Parathyroid adenoma (tissue), 2 donors: ENCODE data around the gene PTMA.

ENCODE experiments used
- H2AFZ ChIP-seq: fragments of 300-600 bp; sonication (generic); one replicate; pipeline ENCODE4 v1.7.0; 2017; ENCODE audit warnings: antibody characterized with exemption, mild to moderate bottlenecking
- H3K27ac ChIP-seq: fragments of 300-600 bp; sonication (generic); one replicate; pipeline ENCODE4 v1.7.0; 2017
- H3K27me3 ChIP-seq: fragments of 300-600 bp; sonication (generic); one replicate; pipeline ENCODE4 v1.7.0; 2017; ENCODE audit warnings: low read length; ENCODE audit not compliant: control insufficient read depth, insufficient read depth
- H3K36me3 ChIP-seq: fragments of 300-600 bp; sonication (generic); one replicate; pipeline ENCODE4 v1.7.0; 2017; ENCODE audit warnings: low read length; ENCODE audit not compliant: control insufficient read depth, insufficient read depth
- H3K4me1 ChIP-seq: fragments of 300-600 bp; sonication (generic); one replicate; pipeline ENCODE4 v1.7.0; 2017; ENCODE audit warnings: control low read depth
- H3K4me2 ChIP-seq: fragments of 300-600 bp; sonication (generic); one replicate; pipeline ENCODE4 v1.7.0; 2017; ENCODE audit warnings: low read length
- H3K4me3 ChIP-seq: fragments of 300-600 bp; sonication (generic); one replicate; pipeline ENCODE4 v1.7.0; 2017; ENCODE audit warnings: low read depth, low read length
- H3K79me2 ChIP-seq: fragments of 300-600 bp; sonication (generic); one replicate; pipeline ENCODE4 v1.7.0; 2017; ENCODE audit warnings: control low read depth
- H3K9ac ChIP-seq: fragments of 300-600 bp; sonication (generic); one replicate; pipeline ENCODE4 v1.7.0; 2017; ENCODE audit warnings: mild to moderate bottlenecking
- H3K9me3 ChIP-seq: fragments of 300-600 bp; sonication (generic); one replicate; pipeline ENCODE4 v1.7.0; 2017; ENCODE audit warnings: low read length; ENCODE audit not compliant: control insufficient read depth
- TF ChIP-seq, protein P1 (sequence below): fragments of 300-600 bp; sonication (generic); IDR thresholded peaks from one replicate; pipeline ENCODE4 v1.7.0; 2017; ENCODE audit warnings: antibody characterized with exemption, mild to moderate bottlenecking
- donor health status: primary hyperparathyroidism.

PTMA gene

DNA sequence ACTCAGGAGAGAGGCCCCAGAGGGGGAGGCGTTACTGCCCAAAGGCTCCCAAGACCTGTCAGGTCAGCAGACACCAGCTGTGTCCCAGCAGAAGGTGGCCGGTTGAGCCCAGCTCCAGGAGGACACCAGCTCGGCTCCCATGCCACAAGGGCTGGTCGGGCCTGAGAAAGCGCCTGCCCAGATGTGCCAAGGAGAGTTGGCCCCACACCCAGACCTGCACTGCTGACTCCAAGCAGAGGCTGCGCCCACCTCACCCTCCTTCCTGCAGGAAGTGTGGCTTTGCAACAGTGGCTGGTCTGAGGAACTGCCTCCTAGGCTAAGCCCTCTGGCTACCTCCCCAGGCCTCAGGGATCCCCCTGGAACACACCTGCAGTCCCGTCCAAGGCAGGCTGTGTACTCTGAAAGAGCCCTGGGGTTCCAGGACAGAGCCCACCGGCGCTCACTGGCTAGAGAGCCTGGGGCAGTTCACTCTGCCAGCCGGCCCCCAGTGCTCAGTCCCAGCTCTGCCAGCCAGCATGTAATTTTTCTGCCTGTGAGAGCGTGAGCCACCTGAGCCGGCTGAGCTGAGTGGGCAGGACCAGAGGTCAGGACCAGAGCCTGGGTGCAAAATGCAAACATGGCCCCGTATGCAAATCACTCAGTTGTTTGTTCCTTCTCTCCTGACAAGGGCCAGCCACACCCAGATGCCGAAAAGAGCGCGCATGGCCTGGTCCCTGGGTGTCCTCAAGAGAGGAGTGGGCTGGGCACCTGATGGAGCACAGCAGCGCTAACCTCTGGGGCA, 36.9 kb upstream of the PTMA start:
- Histone ChIP-seq H3K36me3 (no peaks in the 10 kb centered on the region), H3K4me1 (peaks cover 20% of the 10 kb centered on the region), H3K27me3 (no peaks in the 10 kb centered on the region), H3K27ac (peak overlapping the region; percentile 82), H2AFZ (peak overlapping the region; percentile 98), H3K79me2 (no peaks in the 10 kb centered on the region), H3K4me3 (no peak overlapping the region), H3K4me2 (no peak overlapping the region), H3K9ac (no peak overlapping the region), H3K9me3 (no peaks in the 10 kb centered on the region)
- TF ChIP-seq, protein P1, sequence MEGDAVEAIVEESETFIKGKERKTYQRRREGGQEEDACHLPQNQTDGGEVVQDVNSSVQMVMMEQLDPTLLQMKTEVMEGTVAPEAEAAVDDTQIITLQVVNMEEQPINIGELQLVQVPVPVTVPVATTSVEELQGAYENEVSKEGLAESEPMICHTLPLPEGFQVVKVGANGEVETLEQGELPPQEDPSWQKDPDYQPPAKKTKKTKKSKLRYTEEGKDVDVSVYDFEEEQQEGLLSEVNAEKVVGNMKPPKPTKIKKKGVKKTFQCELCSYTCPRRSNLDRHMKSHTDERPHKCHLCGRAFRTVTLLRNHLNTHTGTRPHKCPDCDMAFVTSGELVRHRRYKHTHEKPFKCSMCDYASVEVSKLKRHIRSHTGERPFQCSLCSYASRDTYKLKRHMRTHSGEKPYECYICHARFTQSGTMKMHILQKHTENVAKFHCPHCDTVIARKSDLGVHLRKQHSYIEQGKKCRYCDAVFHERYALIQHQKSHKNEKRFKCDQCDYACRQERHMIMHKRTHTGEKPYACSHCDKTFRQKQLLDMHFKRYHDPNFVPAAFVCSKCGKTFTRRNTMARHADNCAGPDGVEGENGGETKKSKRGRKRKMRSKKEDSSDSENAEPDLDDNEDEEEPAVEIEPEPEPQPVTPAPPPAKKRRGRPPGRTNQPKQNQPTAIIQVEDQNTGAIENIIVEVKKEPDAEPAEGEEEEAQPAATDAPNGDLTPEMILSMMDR = no peak

- H3K27me3 ChIP-seq = no peaks in the 10 kb centered on the region
- H3K4me2 ChIP-seq = no peak overlapping the region
- no peak overlapping the region for H2AFZ ChIP-seq
- H3K9ac ChIP-seq = no peak overlapping the region
- no peaks in the 10 kb centered on the region for H3K36me3 ChIP-seq
- H3K9me3 ChIP-seq = no peaks in the 10 kb centered on the region
- H3K4me1 ChIP-seq = peaks cover 12% of the 10 kb centered on the region
- no peaks in the 10 kb centered on the region for H3K79me2 ChIP-seq
- H3K4me3 ChIP-seq = no peak overlapping the region
- TF ChIP-seq, protein P1 = no peak
- peak overlapping the region; percentile 82 for H3K27ac ChIP-seq
Measured at GRCh38 chr2:231672617-231673347, 35.5 kb upstream of the PTMA start.

GRCh38 chr2:231673348-231673770, 35.0 kb upstream of the PTMA start:
- Histone ChIP-seq H3K79me2 (no peaks in the 10 kb centered on the region), H3K27me3 (no peaks in the 10 kb centered on the region), H3K36me3 (no peaks in the 10 kb centered on the region), H3K9ac (no peak overlapping the region), H3K27ac (peak overlapping the region; percentile 82), H2AFZ (no peak overlapping the region), H3K9me3 (no peaks in the 10 kb centered on the region), H3K4me2 (no peak overlapping the region), H3K4me3 (no peak overlapping the region), H3K4me1 (peaks cover 12% of the 10 kb centered on the region)
- TF ChIP-seq, protein P1 = no peak

GRCh38 chr2:231674587-231675338, 33.6 kb upstream of the PTMA start:
- peak overlapping the region; percentile 27 for H3K4me3 ChIP-seq

More at GRCh38 chr2:231674587-231675338, 33.6 kb upstream of the PTMA start:
- Histone ChIP-seq H2AFZ (peak overlapping the region; percentile 71), H3K36me3 (no peaks in the 10 kb centered on the region), H3K9me3 (no peaks in the 10 kb centered on the region), H3K27ac (peak overlapping the region; percentile 54), H3K4me2 (peak overlapping the region; percentile 1), H3K4me1 (peaks cover 12% of the 10 kb centered on the region), H3K9ac (no peak overlapping the region), H3K27me3 (no peaks in the 10 kb centered on the region), H3K79me2 (no peaks in the 10 kb centered on the region)
- TF ChIP-seq, protein P1 = peak; percentile 92
